Measurements from ENCODE around the gene FREM2.

FREM2 gene

DNA sequence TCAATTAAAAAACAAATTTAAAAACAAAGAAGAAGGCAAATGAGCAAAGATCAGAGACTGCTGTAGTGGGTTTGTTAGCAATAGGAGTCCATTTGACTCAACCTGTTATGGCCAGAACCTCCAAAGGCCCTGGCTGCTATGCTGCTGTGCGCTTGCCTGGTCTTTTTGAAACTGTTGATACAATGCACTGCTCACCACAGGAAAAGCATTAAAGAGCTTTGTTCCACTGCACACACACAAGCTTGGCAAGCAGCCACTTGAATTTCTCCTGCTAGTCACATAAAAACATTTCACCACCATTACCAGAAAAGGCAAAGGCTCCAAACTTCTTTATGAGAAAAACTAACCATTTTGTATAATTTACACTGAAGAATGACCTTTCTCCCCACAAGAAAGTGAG lies 132.2 kb downstream of the FREM2 start:
- no peak overlapping the region for H3K4me3 ChIP-seq (ENCODE audit: low read depth, low read length)

DNA sequence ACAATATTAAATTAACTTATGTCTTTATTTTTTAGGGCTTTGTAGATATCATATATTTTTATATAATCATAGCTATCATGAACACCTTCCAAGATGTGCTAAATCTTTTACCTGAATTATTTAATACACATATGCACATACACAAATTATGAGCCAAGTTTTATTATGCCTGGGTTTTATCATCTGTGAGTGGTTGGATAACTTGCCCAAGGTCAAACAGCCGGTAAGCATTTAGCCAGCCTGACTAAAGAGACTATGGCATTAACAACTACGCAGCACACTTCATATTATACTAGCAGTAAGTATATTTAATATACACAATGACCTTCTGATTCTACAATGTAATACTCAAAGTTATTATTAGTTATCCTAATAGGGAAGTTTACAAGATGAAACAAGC lies 132.7 kb downstream of the FREM2 start:
- H3K4me3 ChIP-seq (ENCODE audit: low read depth, low read length) = no peak overlapping the region

DNA sequence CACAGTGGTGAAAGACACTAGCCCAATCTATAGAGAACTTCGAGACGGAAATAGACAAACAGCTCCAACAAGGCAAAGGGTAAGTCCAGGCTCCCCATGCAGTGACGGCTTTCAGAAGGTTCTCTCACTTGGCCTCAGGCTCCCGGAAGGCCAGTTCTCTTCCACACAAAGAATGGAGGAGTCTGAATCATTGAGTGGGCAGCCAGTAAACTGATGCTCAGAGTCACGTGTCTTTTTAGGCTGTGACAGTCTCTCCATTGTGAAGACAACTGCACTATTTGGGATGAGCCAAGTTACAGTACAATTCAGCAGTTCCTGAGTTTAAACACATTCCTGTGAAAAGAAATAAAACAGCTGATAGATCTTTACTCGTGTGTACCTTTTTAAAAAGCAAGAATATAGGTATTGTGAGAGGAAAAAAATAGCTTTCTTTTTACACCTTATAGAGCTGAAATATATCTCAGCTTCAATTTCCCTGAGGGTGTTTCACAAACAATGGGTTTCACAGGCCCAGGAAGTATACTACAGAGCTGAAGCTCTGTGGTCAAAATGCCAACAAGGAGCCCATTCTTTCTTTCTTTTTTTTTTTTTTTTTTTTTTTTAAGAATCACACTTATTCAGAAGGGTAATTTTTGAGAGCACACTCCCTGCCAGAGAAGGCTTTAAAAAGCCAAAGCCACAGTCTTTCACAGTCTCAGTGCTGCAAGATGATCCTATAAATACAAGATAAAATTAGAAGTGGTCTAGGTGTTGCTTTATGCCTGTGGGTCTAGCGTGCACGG lies 135.1 kb downstream of the FREM2 start:
- H3K4me3 ChIP-seq (ENCODE audit: low read depth, low read length) = no peak overlapping the region

DNA sequence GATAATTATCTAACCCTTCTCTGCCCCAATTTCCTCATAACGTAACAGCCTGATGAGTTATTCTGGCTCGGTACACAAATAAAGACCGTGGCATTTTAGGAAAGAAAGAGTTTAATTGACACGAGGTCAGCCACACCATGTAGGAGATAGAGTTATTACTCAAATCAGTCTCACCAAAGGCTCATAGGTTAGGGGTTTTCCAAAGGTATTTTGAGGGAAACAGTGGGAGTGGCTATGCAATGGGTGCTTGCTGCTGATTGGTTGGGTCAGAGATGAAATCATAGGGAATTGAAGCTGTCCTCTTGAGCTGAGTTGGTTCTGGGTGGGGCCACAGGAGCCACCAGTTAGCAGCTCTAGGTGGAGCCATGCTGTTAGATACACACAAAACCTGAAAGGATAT lies 137.5 kb downstream of the FREM2 start:
- H3K4me3 ChIP-seq (ENCODE audit: low read depth, low read length) = no peak overlapping the region

DNA sequence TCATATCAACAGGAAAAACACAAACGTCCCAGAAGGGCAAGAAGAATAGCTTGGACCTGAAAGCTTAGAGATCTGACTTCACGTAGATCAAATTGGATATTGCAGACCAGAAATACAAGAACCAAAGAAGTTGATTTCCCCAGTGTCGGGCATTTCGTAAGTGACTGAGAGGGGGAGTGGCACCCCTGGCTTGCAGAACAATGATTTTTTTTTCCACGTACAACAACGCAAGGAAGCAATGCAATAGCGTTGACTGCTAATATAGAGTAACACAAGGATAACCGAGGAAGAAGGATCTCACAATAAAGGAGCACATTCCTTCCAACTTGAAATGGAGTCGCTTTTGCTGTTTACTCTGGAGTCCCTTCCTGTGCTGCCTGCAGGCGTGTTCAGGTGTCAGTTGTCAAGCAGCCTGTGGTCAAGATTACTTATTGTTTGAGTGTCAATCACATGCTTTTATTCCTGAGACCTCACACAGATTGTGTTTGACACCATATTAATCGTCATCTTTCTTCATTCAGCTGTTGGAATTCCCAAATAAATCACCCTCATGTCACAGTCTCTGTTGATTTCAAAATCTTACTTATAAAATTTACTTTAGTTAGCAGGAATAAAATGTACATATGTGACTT lies 139.4 kb downstream of the FREM2 start:
- H3K4me3 ChIP-seq (ENCODE audit: low read depth, low read length) = no peak overlapping the region

DNA sequence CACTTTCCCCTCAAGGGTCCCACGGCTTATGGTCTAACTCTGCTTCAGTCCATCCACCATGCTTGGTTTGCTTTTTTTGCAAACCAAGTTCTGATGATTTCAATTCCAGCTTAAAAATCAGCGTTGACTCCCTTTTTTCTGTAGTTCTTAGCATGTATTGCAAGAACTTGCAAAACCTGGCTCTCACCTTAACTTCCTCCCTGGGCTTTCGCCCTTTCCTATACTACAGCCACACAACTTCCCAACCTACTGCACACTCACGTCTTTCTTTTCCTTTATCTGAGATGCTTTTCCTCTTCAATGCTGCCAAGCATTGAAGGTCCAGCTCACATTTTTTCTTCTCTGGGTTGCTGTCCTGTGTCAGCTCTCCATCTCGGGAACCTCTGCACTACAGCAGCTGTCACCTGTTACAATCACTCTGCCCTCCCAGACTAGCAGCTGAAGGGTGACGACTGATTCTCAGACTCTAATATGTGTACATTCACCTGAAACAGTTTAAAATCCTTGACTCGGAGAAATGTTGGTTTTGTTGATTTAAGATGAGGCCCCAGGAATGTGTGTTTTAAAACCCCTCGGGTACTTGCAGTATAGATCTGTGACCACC lies 143.7 kb downstream of the FREM2 start:
- no peak overlapping the region for H3K4me3 ChIP-seq (ENCODE audit: low read depth, low read length)

DNA sequence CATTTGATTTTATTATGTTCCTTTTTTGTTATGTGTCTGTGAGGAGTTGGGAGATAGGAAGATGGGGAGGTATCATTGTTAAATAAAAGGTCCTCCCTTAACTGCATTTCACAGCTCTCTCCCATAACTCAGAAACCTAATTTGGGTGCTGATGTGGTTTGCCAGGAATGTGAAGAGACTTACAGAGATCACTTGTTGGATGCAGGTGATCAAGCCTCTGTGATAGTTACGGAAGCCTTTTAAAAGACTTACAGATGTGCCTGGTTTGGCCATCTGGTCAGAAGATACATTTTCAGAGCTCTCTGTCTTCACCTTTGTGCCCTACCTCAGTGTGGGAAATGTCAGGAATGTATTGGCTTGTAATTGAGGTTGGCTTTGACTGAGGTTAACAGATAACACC lies 157.7 kb downstream of the FREM2 start:
- H3K4me3 ChIP-seq (ENCODE audit: low read depth, low read length) = no peak overlapping the region

DNA sequence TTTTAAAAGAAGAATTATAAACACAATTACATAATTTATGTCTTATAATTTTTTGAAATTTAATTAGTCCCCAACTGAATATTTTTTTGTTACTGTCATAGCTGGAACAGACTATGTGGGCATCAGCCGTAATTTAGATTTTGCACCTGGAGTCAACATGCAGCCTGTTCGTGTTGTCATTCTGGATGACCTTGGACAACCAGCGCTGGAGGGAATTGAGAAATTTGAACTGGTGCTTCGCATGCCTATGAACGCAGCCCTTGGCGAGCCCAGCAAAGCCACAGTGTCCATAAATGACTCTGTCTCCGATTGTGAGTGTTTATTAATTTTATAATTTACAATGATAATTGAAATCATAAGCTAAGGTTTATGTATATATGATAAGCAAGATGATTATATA lies 161.5 kb downstream of the FREM2 start:
- H3K4me3 ChIP-seq (ENCODE audit: low read depth, low read length) = no peak overlapping the region

DNA sequence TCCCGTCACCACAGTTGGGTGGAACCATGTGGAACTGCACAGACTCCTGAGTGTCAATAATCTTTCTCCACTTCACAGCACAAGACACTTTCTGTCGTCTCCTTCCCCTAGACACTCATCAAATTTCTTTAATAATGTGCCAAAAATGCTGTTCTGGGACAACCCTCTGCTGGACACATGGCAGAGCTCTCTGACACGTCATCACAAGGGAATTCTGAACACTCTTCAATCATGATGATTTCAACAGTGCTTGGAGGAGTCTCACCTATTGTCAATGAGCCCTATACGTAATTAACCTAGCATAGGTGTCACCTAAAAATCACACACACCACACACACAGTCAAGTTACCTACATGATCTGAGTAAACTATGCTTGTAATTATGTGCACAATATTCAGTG lies 162.4 kb downstream of the FREM2 start:
- H3K4me3 ChIP-seq (ENCODE audit: low read depth, low read length) = no peak overlapping the region

DNA sequence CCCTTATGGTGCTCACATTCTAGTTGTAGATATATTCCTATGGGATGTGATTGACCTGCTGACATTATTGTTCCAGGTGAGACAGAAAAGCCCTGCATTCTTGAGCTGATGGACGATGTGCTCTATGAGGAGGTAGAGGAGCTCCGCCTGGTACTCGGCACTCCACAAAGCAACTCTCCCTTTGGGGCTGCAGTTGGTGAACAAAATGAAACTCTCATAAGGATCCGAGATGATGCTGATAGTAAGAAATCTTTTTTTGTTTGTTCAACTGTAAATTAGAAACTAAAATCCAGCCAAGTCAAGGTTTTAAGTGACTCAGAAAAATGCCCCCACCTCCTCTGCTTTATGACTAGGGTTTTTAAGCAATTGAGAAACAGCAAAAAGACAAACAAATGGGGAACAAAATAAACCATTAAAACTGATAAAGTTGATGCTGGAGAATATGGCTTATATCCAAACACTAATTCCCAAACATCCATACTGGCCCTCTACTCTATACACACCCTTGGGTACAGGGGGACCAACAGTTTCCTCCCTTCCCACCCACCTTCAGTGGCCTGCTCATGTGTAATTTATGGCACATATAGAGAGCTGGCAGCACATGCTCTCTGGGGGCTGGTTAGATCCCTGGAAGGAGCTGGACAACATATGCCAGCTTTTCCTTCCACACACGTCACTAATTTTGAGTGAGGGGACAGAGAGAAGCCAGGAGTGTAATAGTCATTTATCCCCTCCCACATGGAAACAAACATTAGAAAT lies 164.2 kb downstream of the FREM2 start:
- no peak overlapping the region for H3K4me3 ChIP-seq (ENCODE audit: low read depth, low read length)

DNA sequence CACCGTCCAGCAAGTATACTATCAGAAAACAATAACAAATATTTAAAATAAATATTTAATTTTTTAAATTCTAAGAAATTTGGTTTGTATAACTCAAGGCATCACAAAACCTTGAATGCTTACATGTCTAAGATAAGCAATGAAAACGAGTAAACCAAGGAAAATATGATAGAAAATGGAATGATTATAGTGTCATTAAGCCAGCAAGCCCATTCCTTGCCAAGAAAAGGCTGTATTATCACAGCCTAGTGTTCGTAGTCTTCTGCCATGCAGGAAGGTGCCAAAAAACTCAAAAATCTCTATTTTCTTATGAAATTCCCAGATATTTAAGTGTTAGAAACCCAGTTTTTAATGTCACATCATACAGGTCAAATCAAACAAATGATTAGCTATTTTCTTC lies 167.3 kb downstream of the FREM2 start:
- H3K4me3 ChIP-seq (ENCODE audit: low read depth, low read length) = no peak overlapping the region

DNA sequence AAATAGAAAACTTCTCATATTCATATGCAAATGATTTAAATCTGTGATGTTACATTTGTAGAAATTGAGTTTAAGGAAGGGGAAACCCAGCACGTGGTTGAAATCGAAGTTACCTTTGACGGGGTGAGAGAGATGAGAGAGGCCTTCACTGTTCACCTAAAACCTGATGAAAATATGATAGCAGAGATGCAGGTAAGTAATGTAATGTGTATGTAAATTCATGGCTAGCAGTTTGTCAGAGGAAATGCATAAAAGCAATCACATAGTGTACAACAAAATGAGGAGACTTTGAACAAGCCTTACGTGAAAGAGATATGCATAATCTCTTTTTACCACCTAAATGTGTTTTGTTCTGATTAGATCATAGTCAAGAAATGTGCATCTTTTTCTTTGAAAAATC lies 169.2 kb downstream of the FREM2 start:
- H3K4me3 ChIP-seq (ENCODE audit: low read depth, low read length) = no peak overlapping the region

DNA sequence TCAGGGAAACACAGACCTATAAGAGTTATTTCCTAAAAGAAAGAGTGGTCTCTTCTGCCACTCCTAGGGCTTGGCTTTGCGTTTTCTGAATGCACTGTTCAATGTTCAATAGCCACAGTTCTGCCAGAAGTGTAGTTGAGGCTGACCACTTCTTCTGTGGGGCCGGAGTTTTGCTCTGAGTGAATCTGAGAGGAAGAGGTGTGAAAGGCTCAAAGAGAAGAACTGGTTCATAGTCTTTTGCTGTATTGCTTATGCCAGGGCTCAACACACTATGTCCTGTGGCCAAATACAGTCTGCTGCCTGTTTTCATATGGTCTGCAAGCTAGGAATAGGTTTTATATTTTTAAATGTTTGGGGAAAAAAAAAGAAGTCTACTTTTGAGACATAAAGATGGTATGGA lies 175.6 kb downstream of the FREM2 start:
- H3K4me3 ChIP-seq (ENCODE audit: low read depth, low read length) = no peak overlapping the region

DNA sequence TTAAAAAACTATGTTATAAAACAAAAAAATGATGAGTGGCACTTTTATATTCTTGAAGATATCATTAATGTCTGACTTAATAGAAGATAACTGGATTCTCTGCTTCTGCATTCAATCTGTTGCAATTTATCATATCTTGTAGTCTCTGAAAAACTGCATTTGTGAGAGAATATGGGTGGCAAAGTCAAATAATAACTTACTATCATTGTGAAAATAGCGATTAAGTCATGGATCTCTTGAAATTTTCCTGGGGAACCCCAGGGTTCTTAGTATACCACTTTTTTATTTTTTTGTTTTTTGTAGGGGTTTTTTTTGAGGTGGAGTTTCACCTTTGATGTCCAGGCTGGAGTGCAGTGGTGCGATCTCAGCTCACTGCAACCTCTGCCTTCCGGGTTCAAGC lies 176.7 kb downstream of the FREM2 start:
- H3K4me3 ChIP-seq (ENCODE audit: low read depth, low read length) = no peak overlapping the region

DNA sequence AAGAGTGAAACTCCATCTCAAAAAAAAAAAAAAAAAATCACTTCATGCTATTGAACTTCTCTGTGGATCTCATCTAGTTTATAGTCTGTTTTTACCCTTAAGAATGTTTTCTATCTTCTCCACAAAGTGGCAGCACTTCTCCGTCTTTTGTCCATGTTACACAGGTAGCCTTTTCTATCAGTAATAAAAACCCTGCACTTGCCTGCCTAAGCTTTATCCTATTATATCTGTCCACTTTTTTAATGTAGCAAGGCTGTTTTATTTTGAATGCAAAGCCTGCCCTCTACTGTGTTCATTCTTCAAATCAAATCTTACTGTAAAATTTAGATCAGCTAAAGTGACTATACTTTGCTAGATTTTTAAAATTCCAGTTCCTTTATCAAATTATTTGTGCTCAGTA lies 179.8 kb downstream of the FREM2 start:
- H3K4me3 ChIP-seq (ENCODE audit: low read depth, low read length) = no peak overlapping the region

DNA sequence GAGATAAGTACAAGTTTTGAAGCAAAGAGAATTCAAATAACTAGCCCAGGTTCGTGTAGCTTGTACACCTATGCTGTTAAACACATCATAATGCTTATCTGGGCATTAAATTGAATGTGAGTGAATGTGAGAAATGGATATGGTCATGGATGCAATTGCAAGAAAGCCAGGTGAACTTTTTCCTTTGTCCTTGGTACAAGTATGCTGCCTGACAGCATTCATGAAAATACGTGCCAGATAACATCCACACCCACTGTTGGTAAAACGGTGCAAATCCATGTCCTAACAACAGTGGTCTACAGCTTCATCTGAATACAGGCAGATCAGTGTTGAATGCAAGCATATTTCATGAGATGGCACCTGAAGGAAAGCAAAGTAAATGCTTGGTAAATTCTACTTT lies 181.5 kb downstream of the FREM2 start:
- no peak overlapping the region for H3K4me3 ChIP-seq (ENCODE audit: low read depth, low read length)

DNA sequence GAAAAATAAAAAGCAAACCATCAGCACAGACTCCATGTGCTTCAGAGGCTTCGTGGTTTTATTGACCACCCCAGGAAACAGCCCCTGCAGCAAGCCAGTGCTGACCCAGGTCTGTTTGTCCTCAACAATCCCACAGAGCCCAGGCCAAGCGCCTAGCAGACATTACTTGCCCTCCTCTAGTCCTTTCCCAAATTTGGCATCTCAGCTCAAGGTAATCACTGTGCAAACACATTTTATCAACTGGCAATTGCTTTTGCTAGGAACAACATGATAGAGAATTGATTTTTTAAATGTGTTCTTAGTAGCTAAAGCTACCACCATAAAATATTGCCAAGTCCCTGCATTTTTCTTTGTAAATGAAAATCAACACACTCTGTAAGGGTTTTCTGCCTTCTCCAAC lies 182.0 kb downstream of the FREM2 start:
- H3K4me3 ChIP-seq (ENCODE audit: low read depth, low read length) = no peak overlapping the region

DNA sequence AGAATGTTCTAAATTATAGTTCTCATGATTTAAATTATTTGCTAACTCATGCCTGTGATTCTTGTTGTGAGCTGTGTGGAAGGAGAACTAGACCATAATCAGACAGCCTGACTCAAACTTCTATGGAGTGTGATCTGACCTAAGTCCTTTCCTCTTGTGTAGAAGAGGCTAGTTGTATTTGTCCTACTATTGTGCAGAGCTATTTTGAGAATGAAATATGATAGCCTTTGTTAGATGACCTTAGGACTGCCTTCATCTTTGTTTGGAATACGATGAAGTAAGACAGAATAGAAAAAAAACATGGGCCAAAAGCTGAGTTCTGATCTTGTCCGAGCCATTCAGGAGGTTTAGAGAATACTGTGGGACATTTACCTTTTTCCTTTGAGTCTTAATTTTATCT lies 184.4 kb downstream of the FREM2 start:
- no peak overlapping the region for H3K4me3 ChIP-seq (ENCODE audit: low read depth, low read length)

DNA sequence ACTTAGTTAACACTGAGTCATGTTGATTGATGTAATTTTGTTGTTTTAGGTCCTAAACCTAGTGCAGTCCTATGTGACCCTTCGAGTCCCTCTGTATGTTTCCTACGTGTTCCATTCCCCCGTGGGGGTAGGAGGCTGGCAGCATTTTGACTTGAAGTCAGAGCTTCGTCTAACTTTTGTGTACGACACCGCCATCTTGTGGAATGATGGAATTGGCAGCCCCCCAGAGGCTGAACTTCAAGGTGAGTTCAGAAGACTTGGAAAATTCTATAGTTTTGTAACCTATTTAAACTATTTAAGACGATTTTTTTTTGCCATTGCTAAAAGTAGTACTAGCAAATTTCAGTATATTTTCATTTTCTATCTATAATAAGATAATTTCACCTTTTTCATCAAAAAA lies 185.8 kb downstream of the FREM2 start:
- H3K4me3 ChIP-seq (ENCODE audit: low read depth, low read length) = no peak overlapping the region

DNA sequence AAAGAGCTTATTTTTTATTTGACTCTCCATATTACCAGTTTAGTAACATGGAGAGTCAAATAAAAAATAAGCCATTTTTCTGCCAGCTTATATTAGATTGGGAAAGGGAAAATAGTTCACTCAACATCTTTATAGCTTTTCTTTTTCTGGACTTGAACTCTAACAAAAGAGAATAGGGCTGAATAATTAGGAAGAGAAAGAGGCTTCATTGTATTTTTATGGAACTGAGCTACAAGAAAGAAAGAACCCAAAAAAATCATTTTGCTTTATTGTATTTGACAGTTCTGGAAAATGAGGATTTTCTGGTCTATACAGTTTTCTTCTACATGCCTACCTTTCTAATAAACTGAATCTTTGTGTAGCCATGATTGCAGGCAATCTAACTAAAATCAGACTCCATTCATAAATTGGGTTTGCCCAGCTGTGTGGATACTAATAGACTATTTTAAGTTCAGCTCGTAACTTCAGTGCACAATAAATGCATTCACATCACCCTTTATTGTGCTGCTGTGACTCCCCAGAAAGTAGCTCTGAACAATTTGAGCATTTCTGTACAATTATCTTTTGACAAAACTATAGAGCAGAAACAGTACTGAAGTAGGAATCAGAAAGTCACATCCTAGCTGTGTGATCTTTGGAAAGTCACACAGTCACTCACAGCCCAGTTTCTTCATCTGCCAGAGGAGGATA lies 188.5 kb downstream of the FREM2 start:
- H3K4me3 ChIP-seq (ENCODE audit: low read depth, low read length) = no peak overlapping the region

DNA sequence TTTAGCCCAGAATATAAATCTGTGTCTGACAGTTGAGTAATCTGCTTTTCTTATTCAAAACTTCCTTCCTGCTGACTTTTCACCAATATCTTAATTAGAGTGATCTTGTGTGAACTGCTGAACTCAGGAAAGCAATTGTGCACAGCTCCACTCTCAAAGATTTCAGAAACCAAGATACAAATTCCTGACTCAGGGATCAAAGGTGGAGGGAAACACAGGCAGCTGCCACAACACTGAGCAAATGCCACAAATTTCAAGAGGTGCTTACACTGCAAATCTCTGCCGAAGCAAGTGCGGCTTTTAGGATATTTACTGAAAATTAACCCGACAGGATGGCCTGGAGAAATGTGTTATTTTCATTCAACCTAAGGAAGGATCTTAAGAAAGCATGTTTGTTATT lies 192.4 kb downstream of the FREM2 start:
- H3K4me3 ChIP-seq (ENCODE audit: low read depth, low read length) = no peak overlapping the region

Data from iPS-11a (cell line).